Tibial nerve (tissue), 3 donors: ENCODE results near the gene CORO7.

ENCODE experiments used
- CTCF ChIP-seq, 5 experiments: fragments of 200-600 bp in 3 of 5; fragments of 450-650 bp in 2 of 5; sonication (generic) in 3 of 5; IDR thresholded peaks; one replicate each; pipeline ENCODE4 v1.5.1; 2016 to 2019; ENCODE audit warnings: antibody characterized with exemption in 5 of 5, mild to moderate bottlenecking in 3 of 5, moderate library complexity in 2 of 5
- POLR2A ChIP-seq, 2 donors: fragments of 450-650 bp; IDR thresholded peaks; one replicate each; pipeline ENCODE4 v1.6.1; 2017; ENCODE audit warnings: antibody characterized with exemption in 2 of 2, mild to moderate bottlenecking in 2 of 2, moderate library complexity in 2 of 2

GRCh38 chr16:4316108-4316863, 100.1 kb downstream of the CORO7 start:
- TF ChIP-seq CTCF (IDR thresholded peaks at IDR 0.05) (no peak), POLR2A (IDR thresholded peaks at IDR 0.05) (no peak)
